Activated naive CD8-positive, alpha-beta T cell treated with anti-CD3 and anti-CD28 coated beads, Interleukin-2, amount 10 ng/mL, durations not matched to agents 7 days and 5 days (primary cell): Measurements from ENCODE around the gene MDK. TPM values are rescaled to one million over a fixed set of nuclear protein-coding genes. Genes with fewer than 3 reads are reported as not detected.
A peak's percentile ranks its signal among the peaks of the same experiment; 100 is the strongest.

ENCODE experiments used
- ATAC-seq: fragments of 150-1000 bp; cut with Tn5 transposase; one replicate; pipeline ENCODE4 v1.10.0; 2021; ENCODE audit warnings: low read depth, moderate library complexity
- POLR2A ChIA-PET: fragments of 350-600 bp; sonication (Branson Sonifier 250); formaldehyde crosslinking; loops from one replicate; lab custom pipeline; 2021; ENCODE audit warnings: antibody characterized with exemption; lab: Charles Lee
- DNase-seq: peaks from one replicate; pipeline ENCODE4 v3.0.0; 2021
- H3K27ac Mint-ChIP-seq: one replicate; pipeline ENCODE4 v1.8.0; 2022; ENCODE audit warnings: mild to moderate bottlenecking, mixed read lengths
- H3K27me3 Mint-ChIP-seq: one replicate; pipeline ENCODE4 v1.8.0; 2022; ENCODE audit warnings: mild to moderate bottlenecking, moderate library complexity, mixed read lengths
- H3K36me3 Mint-ChIP-seq: one replicate; pipeline ENCODE4 v1.8.0; 2021; ENCODE audit warnings: mild to moderate bottlenecking, mixed read lengths
- H3K4me1 Mint-ChIP-seq: one replicate; pipeline ENCODE4 v1.8.0; 2021; ENCODE audit warnings: mixed read lengths
- H3K4me3 Mint-ChIP-seq: one replicate; pipeline ENCODE4 v1.8.0; 2022; ENCODE audit warnings: mild to moderate bottlenecking, moderate library complexity, mixed read lengths
- H3K9me3 Mint-ChIP-seq: one replicate; pipeline ENCODE4 v1.8.0; 2021; ENCODE audit warnings: mixed read lengths
- total RNA-seq, 2 experiments: library from RNA; stranded (reverse); gene quantifications; one replicate each; pipeline ENCODE4 v1.2.3, GENCODE V29; 2021

The MDK gene
- total RNA-seq, 2 experiments from 2014 or later: 6.9 to 7.4 TPM

- ATAC-seq (peak; percentile 58), DNase-seq (peak; percentile 83)
- peak overlapping the region; percentile 86 for H3K4me3 Mint-ChIP-seq
- no peaks in the 10 kb centered on the region for H3K27me3 Mint-ChIP-seq
- peaks cover 11% of the 10 kb centered on the region for H3K36me3 Mint-ChIP-seq
- peak overlapping the region; percentile 86 for H3K27ac Mint-ChIP-seq
- POLR2A ChIA-PET: interaction anchor here (1.0 to 3.3 kb wide), 5 partner anchors 9 to 20 kb away, joined by 3 to 18 read pairs (median 5); no protein-coding TSS in a partner anchor
- H3K4me1 Mint-ChIP-seq: peaks cover 58% of the 10 kb centered on the region
- H3K9me3 Mint-ChIP-seq: no peaks in the 10 kb centered on the region
These were observed 29.2 kb upstream of the MDK start for GRCh38 chr11:46352063-46352841.

GRCh38 chr11:46353698-46354097 is 27.8 kb upstream of the MDK start:
- no peak for DNase-seq
- POLR2A ChIA-PET: interaction anchor here (0.7 to 3.3 kb wide), 3 partner anchors 8 to 21 kb away, joined by 3 to 18 read pairs (median 5); no protein-coding TSS in a partner anchor
- ATAC-seq: no peak

GRCh38 chr11:46356924-46357482 is 24.5 kb upstream of the MDK start:
- H3K4me3 Mint-ChIP-seq: no peak overlapping the region
- no peaks in the 10 kb centered on the region for H3K27me3 Mint-ChIP-seq
- ATAC-seq (no peak), DNase-seq (no peak)
- H3K9me3 Mint-ChIP-seq: no peaks in the 10 kb centered on the region
- H3K27ac Mint-ChIP-seq: peak overlapping the region; percentile 28
- peaks cover 10% of the 10 kb centered on the region for H3K36me3 Mint-ChIP-seq
- POLR2A ChIA-PET: interaction anchor here (1.5 kb wide), 1 partner anchor 10 kb away, joined by 3 read pairs; the partner anchor contains the start of gene DGKZ
- H3K4me1 Mint-ChIP-seq: peaks cover 39% of the 10 kb centered on the region

More at GRCh38 chr11:46353698-46354097, 27.8 kb upstream of the MDK start:
- peak overlapping the region; percentile 6 for H3K4me3 Mint-ChIP-seq
- H3K4me1 Mint-ChIP-seq: peaks cover 62% of the 10 kb centered on the region
- H3K36me3 Mint-ChIP-seq: peaks cover 10% of the 10 kb centered on the region
- peak overlapping the region; percentile 21 for H3K27ac Mint-ChIP-seq
- H3K27me3 Mint-ChIP-seq: no peaks in the 10 kb centered on the region
- H3K9me3 Mint-ChIP-seq: no peaks in the 10 kb centered on the region

- H3K4me3 Mint-ChIP-seq: no peak overlapping the region
- POLR2A ChIA-PET: interaction anchor here (1.5 kb wide), 1 partner anchor 10 kb away, joined by 3 read pairs; the partner anchor contains the start of gene DGKZ
- no peaks in the 10 kb centered on the region for H3K9me3 Mint-ChIP-seq
- peaks cover 41% of the 10 kb centered on the region for H3K4me1 Mint-ChIP-seq
- peak overlapping the region; percentile 68 for H3K27ac Mint-ChIP-seq
- ATAC-seq (no peak), DNase-seq (no peak)
- peaks cover 10% of the 10 kb centered on the region for H3K36me3 Mint-ChIP-seq
- no peaks in the 10 kb centered on the region for H3K27me3 Mint-ChIP-seq
These were observed 24.0 kb upstream of the MDK start for GRCh38 chr11:46357483-46357936.

GRCh38 chr11:46359953-46360352 is 21.5 kb upstream of the MDK start:
- Mint-ChIP-seq H3K4me3 (no peak overlapping the region), H3K27ac (no peak overlapping the region), H3K9me3 (no peaks in the 10 kb centered on the region), H3K27me3 (no peaks in the 10 kb centered on the region), H3K36me3 (peaks cover 8% of the 10 kb centered on the region), H3K4me1 (peaks cover 29% of the 10 kb centered on the region)
- ATAC-seq (no peak), DNase-seq (no peak)
- POLR2A ChIA-PET: interaction anchor here (2.9 to 3.9 kb wide), 2 partner anchors 7 to 11 kb away, joined by 13 to 18 read pairs; no protein-coding TSS in a partner anchor

- POLR2A ChIA-PET: interaction anchor here (0.9 to 3.9 kb wide), 6 partner anchors 8 to 339 kb away, joined by 3 to 18 read pairs (median 4); partner anchors contain the start of genes ARHGAP1, DGKZ and ZNF408
- H3K27ac Mint-ChIP-seq: peak overlapping the region; percentile 88
- DNase-seq: no peak
These were observed 20.6 kb upstream of the MDK start for GRCh38 chr11:46360878-46361277.

GRCh38 chr11:46361283-46362155 is 19.9 kb upstream of the MDK start:
- H3K36me3 Mint-ChIP-seq: peaks cover 4% of the 10 kb centered on the region
- POLR2A ChIA-PET: interaction anchor here (0.7 to 3.9 kb wide), 7 partner anchors 9 to 339 kb away, joined by 3 to 18 read pairs (median 3); partner anchors contain the start of genes ARHGAP1, DGKZ and ZNF408
- DNase-seq: peak; percentile 66
- ATAC-seq: peak; percentile 93
- H3K27me3 Mint-ChIP-seq: no peaks in the 10 kb centered on the region
- peak overlapping the region; percentile 86 for H3K4me3 Mint-ChIP-seq
- H3K9me3 Mint-ChIP-seq: no peaks in the 10 kb centered on the region
- peak overlapping the region; percentile 88 for H3K27ac Mint-ChIP-seq
- peaks cover 28% of the 10 kb centered on the region for H3K4me1 Mint-ChIP-seq

More at GRCh38 chr11:46360878-46361277, 20.6 kb upstream of the MDK start:
- ATAC-seq: no peak
- Mint-ChIP-seq H3K36me3 (peaks cover 8% of the 10 kb centered on the region), H3K9me3 (no peaks in the 10 kb centered on the region), H3K4me3 (peak overlapping the region; percentile 86), H3K4me1 (peaks cover 31% of the 10 kb centered on the region), H3K27me3 (no peaks in the 10 kb centered on the region)

GRCh38 chr11:46362156-46363030 is 19.1 kb upstream of the MDK start:
- no peak for ATAC-seq
- Mint-ChIP-seq H3K36me3 (no peaks in the 10 kb centered on the region), H3K4me3 (peak overlapping the region; percentile 86), H3K27me3 (no peaks in the 10 kb centered on the region), H3K27ac (peak overlapping the region; percentile 88), H3K4me1 (peaks cover 25% of the 10 kb centered on the region), H3K9me3 (no peaks in the 10 kb centered on the region)
- POLR2A ChIA-PET: interaction anchor here (1.1 to 3.9 kb wide), 4 partner anchors 10 to 119 kb away, joined by 3 to 18 read pairs (median 8); no protein-coding TSS in a partner anchor
- no peak for DNase-seq

- no peak for DNase-seq
- POLR2A ChIA-PET: interaction anchor here (1.1 to 3.9 kb wide), 2 partner anchors 10 to 17 kb away, joined by 3 to 18 read pairs; no protein-coding TSS in a partner anchor
- H3K9me3 Mint-ChIP-seq: no peaks in the 10 kb centered on the region
- H3K27me3 Mint-ChIP-seq: no peaks in the 10 kb centered on the region
- no peak for ATAC-seq
- H3K36me3 Mint-ChIP-seq: no peaks in the 10 kb centered on the region
- H3K27ac Mint-ChIP-seq: peak overlapping the region; percentile 81
- peaks cover 22% of the 10 kb centered on the region for H3K4me1 Mint-ChIP-seq
- peak overlapping the region; percentile 58 for H3K4me3 Mint-ChIP-seq
These were observed 18.4 kb upstream of the MDK start for GRCh38 chr11:46363031-46363407.

GRCh38 chr11:46363455-46364005 is 17.9 kb upstream of the MDK start:
- Mint-ChIP-seq H3K4me3 (no peak overlapping the region), H3K4me1 (peaks cover 22% of the 10 kb centered on the region), H3K27ac (no peak overlapping the region), H3K27me3 (no peaks in the 10 kb centered on the region), H3K9me3 (no peaks in the 10 kb centered on the region), H3K36me3 (peaks cover 3% of the 10 kb centered on the region)
- ATAC-seq (no peak), DNase-seq (no peak)
- POLR2A ChIA-PET: interaction anchor here (3.9 kb wide), 1 partner anchor 11 kb away, joined by 18 read pairs; no protein-coding TSS in a partner anchor

GRCh38 chr11:46364056-46364455 is 17.4 kb upstream of the MDK start:
- H3K9me3 Mint-ChIP-seq: no peaks in the 10 kb centered on the region
- peaks cover 22% of the 10 kb centered on the region for H3K4me1 Mint-ChIP-seq

More at GRCh38 chr11:46364056-46364455, 17.4 kb upstream of the MDK start:
- H3K4me3 Mint-ChIP-seq: no peak overlapping the region
- no peak overlapping the region for H3K27ac Mint-ChIP-seq
- H3K36me3 Mint-ChIP-seq: peaks cover 4% of the 10 kb centered on the region
- no peak for DNase-seq
- POLR2A ChIA-PET: interaction anchor here (3.9 kb wide), 1 partner anchor 12 kb away, joined by 18 read pairs; no protein-coding TSS in a partner anchor
- H3K27me3 Mint-ChIP-seq: no peaks in the 10 kb centered on the region
- ATAC-seq: no peak
